A204.1 (cell line): ENCODE data around the gene SPANXN1.
"Not testable (repeated sequence)": the region's sequence is repeated elsewhere in the genome, so short reads cannot be mapped to it uniquely, and the experiment has no call there.

ENCODE experiments used
- FAIRE-seq: peaks from 2 replicates; lab custom pipeline; 2012; peaks lifted over from hg19 to GRCh38; lab: Jason Lieb, UNC

Gene SPANXN1

GRCh38 chrX:145247203-145247602 is at the start of gene SPANXN1:
TSS of gene SPANXN1 (plus strand) at chrX:145247503. CDS start at chrX:145247587, 84 bp downstream.
- not testable (repeated sequence) for FAIRE-seq

- no peak for FAIRE-seq
Observed at GRCh38 chrX:145199078-145199477, 48.2 kb upstream of the SPANXN1 start.

GRCh38 chrX:145213504-145213903 is 33.8 kb upstream of the SPANXN1 start:
- peak; percentile 89 for FAIRE-seq

- FAIRE-seq: no peak
Observed at GRCh38 chrX:145292218-145292617, 44.9 kb downstream of the SPANXN1 start.
